Fibroblast of skin of right quadriceps (primary cell): ENCODE results near the gene NDEL1.

Source experiments
- DNase-seq: peaks from one replicate; pipeline ENCODE4 v3.0.0-alpha.2; 2013

NDEL1 gene

GRCh38 chr17:8480011-8480976 is 44.6 kb downstream of the NDEL1 start:
- DNase-seq = no peak

GRCh38 chr17:8481089-8481488 is 45.4 kb downstream of the NDEL1 start:
- DNase-seq = no peak

DNA sequence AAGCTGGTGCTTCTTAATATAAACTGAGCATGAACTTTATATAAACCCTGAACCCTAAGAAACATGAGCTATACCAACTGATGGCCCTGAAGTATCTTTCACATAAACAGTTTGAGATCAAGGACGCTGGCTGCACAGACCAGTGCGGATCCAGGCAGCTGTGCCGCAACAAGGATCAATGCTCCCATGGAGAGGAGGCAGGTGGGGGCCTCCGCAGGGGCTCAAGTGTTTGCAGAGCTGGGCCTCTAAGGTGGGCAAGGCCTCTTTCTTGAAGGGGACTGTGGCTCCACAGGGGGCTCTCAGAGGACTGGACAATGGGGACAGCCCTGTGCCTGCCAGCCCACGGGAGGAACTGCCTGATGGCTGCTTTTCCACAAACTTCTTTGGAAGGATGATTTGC is 46.0 kb downstream of the NDEL1 start:
- DNase-seq = no peak

DNA sequence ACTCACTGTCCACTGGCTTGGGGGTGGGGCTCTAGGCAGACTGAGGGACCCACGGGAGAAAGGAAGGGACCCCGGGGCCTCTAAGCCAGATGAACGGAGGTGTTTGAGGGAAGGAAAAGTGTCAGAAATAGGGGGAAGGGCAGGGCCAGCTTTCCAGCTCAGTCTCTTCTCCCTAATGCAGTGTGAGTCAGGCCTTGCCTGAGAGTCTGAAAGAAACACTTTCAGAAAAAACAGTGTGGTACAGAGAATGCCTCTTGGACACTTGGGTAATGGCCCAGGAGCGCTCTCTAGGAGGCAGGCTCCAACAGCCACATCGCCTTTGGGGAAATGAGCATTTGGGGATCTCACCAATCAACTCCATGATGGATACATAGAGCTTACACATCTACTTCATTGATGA is 46.9 kb downstream of the NDEL1 start:
- DNase-seq = no peak

DNA sequence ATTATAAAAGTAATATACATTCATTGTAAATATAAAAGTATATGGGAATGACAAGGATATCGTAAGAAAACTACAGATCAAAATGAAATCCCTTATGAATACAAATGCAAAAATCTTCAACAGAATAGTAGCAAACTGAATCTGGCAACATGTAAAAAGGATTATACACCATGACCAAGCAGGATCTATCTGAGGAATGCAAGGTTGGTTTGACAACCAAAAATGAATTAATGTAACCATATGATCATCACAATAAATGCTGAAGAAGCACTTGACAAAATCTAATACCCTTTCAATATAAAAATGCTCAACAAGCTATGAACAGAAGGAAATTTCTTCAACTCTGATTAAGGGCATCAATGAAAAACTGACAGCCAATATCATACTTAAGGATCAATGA is 48.8 kb downstream of the NDEL1 start:
- DNase-seq = no peak

- no peak for DNase-seq
Observed at GRCh38 chr17:8485491-8485890, 49.8 kb downstream of the NDEL1 start.

DNA sequence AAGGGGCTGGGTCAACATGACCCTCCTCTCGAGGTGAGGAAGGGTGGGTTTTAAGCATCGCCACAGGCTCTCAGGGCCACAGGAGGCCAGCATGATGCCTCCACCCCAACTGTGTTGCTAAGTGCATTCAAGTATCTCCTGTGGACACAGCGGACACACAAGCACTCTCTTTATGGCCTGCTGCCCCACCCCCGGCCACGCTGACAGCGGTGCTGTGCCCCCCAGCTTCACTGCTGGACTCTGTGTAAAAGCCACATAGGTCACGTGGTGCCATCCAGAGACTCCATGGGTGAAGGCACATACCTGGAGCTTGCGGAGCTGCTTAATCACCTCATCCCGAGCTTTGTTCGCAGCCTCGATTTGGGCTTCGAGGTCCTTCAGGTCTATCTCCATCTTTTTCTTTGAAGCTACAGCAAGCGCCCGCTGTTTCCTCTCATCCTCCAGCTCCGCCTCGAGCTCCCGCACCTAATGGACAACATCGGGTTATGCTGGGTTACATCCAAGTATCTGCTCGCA is 51.5 kb downstream of the NDEL1 start:
- DNase-seq = no peak

DNA sequence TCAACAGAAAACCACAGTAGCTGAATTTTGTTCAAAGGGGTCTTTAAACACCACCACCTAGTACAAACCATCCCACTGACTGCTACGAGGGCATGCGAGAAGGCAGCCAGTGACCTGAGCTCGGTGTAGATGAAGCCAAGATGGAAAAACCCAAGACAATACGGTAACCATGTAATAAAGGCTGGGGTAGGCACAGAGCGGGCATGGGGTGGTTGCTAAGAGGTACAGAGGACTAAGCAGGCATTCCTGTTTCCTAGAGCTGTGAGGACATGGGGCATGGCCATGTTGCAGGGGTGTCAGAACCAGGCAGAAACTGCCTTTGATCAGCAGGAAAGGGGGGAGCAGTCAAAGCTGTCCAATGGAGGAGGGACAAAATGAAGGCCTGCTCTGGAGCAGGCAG is 52.1 kb downstream of the NDEL1 start:
- DNase-seq = no peak

DNA sequence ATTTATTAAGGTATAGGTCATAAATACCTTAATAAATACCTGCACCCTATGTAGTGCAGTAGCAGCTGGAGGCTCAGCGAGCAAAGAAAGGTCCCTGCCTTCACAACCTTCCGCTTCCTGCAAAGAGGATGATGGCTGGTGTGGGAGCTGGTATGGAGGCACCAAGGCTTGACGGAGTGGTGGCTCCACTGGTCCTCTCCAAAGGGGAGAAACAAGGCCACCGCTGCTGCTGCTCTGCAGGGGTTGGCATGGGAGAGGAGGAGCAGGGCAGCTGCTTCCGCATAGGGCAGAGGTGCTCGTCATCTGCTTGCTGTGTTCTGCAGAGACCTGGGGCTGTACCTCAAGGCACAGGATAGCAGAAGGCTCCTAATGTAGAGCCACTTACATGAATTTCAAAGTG is 52.8 kb downstream of the NDEL1 start:
- no peak for DNase-seq

- DNase-seq = peak; percentile 92
Observed at GRCh38 chr17:8488901-8489300, 53.2 kb downstream of the NDEL1 start.

DNA sequence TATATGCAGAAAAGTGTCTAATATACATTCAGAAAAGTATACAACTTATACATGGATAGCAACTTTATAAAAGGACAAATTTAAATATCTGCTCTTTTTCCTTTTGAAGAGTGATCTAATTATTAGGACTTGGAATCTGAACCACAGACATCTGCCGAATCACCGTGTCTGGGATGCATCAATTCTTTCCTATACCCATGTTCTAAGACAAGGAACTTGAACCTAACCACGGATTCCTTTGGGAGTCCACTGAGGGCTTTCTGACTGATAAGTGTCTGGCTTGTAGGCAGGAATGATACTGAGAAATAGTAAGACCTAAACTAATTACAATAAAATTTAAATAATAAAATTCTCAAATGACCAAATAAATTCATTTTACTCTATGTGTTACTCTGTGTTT is 54.2 kb downstream of the NDEL1 start:
- DNase-seq = peak; percentile 63

GRCh38 chr17:8490256-8491023 is 54.8 kb downstream of the NDEL1 start:
- DNase-seq = no peak

- DNase-seq = no peak
Observed at GRCh38 chr17:8492121-8492520, 56.4 kb downstream of the NDEL1 start.

GRCh38 chr17:8494021-8494420 is 58.3 kb downstream of the NDEL1 start:
- DNase-seq = no peak

DNA sequence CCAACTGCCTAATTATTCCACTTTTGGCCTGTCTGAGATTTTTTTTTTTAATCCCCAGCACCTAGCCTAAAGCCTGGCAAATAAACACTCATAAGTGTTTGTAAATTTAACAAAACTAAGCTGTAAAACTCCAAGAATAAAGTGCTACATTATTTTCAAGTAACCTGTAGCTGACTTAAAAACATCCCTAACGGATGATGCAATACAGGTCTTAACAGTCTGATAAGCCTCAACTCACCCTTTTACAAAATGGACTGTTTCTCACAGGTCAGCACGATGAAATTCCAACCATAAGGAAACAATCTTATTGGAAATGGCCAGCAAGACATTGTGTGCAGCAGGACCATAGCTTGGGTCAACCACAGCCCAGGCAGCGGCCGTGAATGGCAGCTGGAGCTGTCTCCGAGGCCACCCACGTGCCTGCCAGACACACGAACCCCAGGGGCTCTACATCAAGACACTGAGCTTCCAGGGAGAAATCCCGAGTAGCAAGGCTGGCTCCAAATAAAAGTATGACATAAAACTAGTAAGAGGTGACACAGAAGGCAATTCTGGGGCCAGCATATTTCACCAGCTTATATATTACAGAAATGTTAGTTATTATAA is 58.9 kb downstream of the NDEL1 start:
- DNase-seq = no peak

- DNase-seq = no peak
Observed at GRCh38 chr17:8496081-8496480, 60.4 kb downstream of the NDEL1 start.

- DNase-seq = no peak
Observed at GRCh38 chr17:8499171-8499570, 63.5 kb downstream of the NDEL1 start.

- DNase-seq = no peak
Observed at GRCh38 chr17:8499614-8500013, 63.9 kb downstream of the NDEL1 start.

- DNase-seq = no peak
Observed at GRCh38 chr17:8500609-8501008, 64.9 kb downstream of the NDEL1 start.

GRCh38 chr17:8502126-8502525 is 66.4 kb downstream of the NDEL1 start:
- DNase-seq = no peak

- no peak for DNase-seq
Observed at GRCh38 chr17:8503368-8503767, 67.7 kb downstream of the NDEL1 start.

GRCh38 chr17:8503807-8504206 is 68.1 kb downstream of the NDEL1 start:
- no peak for DNase-seq

GRCh38 chr17:8504460-8505207 is 69.0 kb downstream of the NDEL1 start:
- DNase-seq = no peak
